Measurements from ENCODE around the gene FRMD3.

Gene FRMD3

GRCh38 chr9:83554278-83554677 lies 16.1 kb upstream of the FRMD3 start:
- Histone ChIP-seq H3K27me3 (ENCODE audit: control insufficient read depth, insufficient read depth, low read length) (no peaks in the 10 kb centered on the region), H3K9me3 (ENCODE audit: control insufficient read depth, low read length) (no peaks in the 10 kb centered on the region), H3K9ac (ENCODE audit: low read length) (no peak overlapping the region), H3K4me3 (ENCODE audit: low read length) (no peak overlapping the region), H3K4me1 (ENCODE audit: control insufficient read depth, insufficient read depth, low read length) (no peaks in the 10 kb centered on the region), H3K36me3 (ENCODE audit: control insufficient read depth, insufficient read depth, low read length) (no peaks in the 10 kb centered on the region)

GRCh38 chr9:83544002-83544698 lies 5.9 kb upstream of the FRMD3 start:
- Histone ChIP-seq H3K4me1 (ENCODE audit: control insufficient read depth, insufficient read depth, low read length) (peaks cover under 1% of the 10 kb centered on the region), H3K9ac (ENCODE audit: low read length) (no peak overlapping the region), H3K27me3 (ENCODE audit: control insufficient read depth, insufficient read depth, low read length) (peaks cover 13% of the 10 kb centered on the region), H3K36me3 (ENCODE audit: control insufficient read depth, insufficient read depth, low read length) (no peaks in the 10 kb centered on the region), H3K9me3 (ENCODE audit: control insufficient read depth, low read length) (no peaks in the 10 kb centered on the region), H3K4me3 (ENCODE audit: low read length) (no peak overlapping the region)

GRCh38 chr9:83538890-83539238 lies 663 bp upstream of the FRMD3 start:
- Histone ChIP-seq H3K9ac (ENCODE audit: low read length) (peak overlapping the region; percentile 26), H3K9me3 (ENCODE audit: control insufficient read depth, low read length) (no peaks in the 10 kb centered on the region), H3K4me1 (ENCODE audit: control insufficient read depth, insufficient read depth, low read length) (peaks cover 6% of the 10 kb centered on the region), H3K4me3 (ENCODE audit: low read length) (peak overlapping the region; percentile 34), H3K27me3 (ENCODE audit: control insufficient read depth, insufficient read depth, low read length) (peaks cover 30% of the 10 kb centered on the region), H3K36me3 (ENCODE audit: control insufficient read depth, insufficient read depth, low read length) (no peaks in the 10 kb centered on the region)

- H3K36me3 ChIP-seq (ENCODE audit: control insufficient read depth, insufficient read depth, low read length), result no peaks in the 10 kb centered on the region
Measured at GRCh38 chr9:83537331-83538171, 650 bp downstream of the FRMD3 start.

GRCh38 chr9:83536332-83536731 lies 1.9 kb downstream of the FRMD3 start:
- H3K4me3 ChIP-seq (ENCODE audit: low read length), result no peak overlapping the region

More at GRCh38 chr9:83537331-83538171, 650 bp downstream of the FRMD3 start:
- Histone ChIP-seq H3K27me3 (ENCODE audit: control insufficient read depth, insufficient read depth, low read length) (peaks cover 30% of the 10 kb centered on the region), H3K9ac (ENCODE audit: low read length) (peak overlapping the region; percentile 26), H3K9me3 (ENCODE audit: control insufficient read depth, low read length) (no peaks in the 10 kb centered on the region), H3K4me3 (ENCODE audit: low read length) (peak overlapping the region; percentile 34), H3K4me1 (ENCODE audit: control insufficient read depth, insufficient read depth, low read length) (peaks cover 6% of the 10 kb centered on the region)

GRCh38 chr9:83535736-83536135 lies 2.5 kb downstream of the FRMD3 start:
- H3K9me3 ChIP-seq (ENCODE audit: control insufficient read depth, low read length), result no peaks in the 10 kb centered on the region
- peaks cover 26% of the 10 kb centered on the region for H3K27me3 ChIP-seq (ENCODE audit: control insufficient read depth, insufficient read depth, low read length)
- H3K4me3 ChIP-seq (ENCODE audit: low read length), result no peak overlapping the region
- H3K4me1 ChIP-seq (ENCODE audit: control insufficient read depth, insufficient read depth, low read length), result peaks cover 6% of the 10 kb centered on the region
- H3K9ac ChIP-seq (ENCODE audit: low read length), result no peak overlapping the region
- no peaks in the 10 kb centered on the region for H3K36me3 ChIP-seq (ENCODE audit: control insufficient read depth, insufficient read depth, low read length)

More at GRCh38 chr9:83536332-83536731, 1.9 kb downstream of the FRMD3 start:
- Histone ChIP-seq H3K9me3 (ENCODE audit: control insufficient read depth, low read length) (no peaks in the 10 kb centered on the region), H3K36me3 (ENCODE audit: control insufficient read depth, insufficient read depth, low read length) (no peaks in the 10 kb centered on the region), H3K9ac (ENCODE audit: low read length) (no peak overlapping the region), H3K4me1 (ENCODE audit: control insufficient read depth, insufficient read depth, low read length) (peaks cover 6% of the 10 kb centered on the region), H3K27me3 (ENCODE audit: control insufficient read depth, insufficient read depth, low read length) (peaks cover 27% of the 10 kb centered on the region)

- no peak overlapping the region for H3K9ac ChIP-seq (ENCODE audit: low read length)
- H3K4me1 ChIP-seq (ENCODE audit: control insufficient read depth, insufficient read depth, low read length), result no peaks in the 10 kb centered on the region
- H3K9me3 ChIP-seq (ENCODE audit: control insufficient read depth, low read length), result no peaks in the 10 kb centered on the region
- no peaks in the 10 kb centered on the region for H3K36me3 ChIP-seq (ENCODE audit: control insufficient read depth, insufficient read depth, low read length)
- peaks cover 14% of the 10 kb centered on the region for H3K27me3 ChIP-seq (ENCODE audit: control insufficient read depth, insufficient read depth, low read length)
- H3K4me3 ChIP-seq (ENCODE audit: low read length), result no peak overlapping the region
Measured at GRCh38 chr9:83533296-83533695, 4.9 kb downstream of the FRMD3 start.

- Histone ChIP-seq H3K4me3 (ENCODE audit: low read length) (no peak overlapping the region), H3K36me3 (ENCODE audit: control insufficient read depth, insufficient read depth, low read length) (no peaks in the 10 kb centered on the region), H3K9ac (ENCODE audit: low read length) (no peak overlapping the region), H3K9me3 (ENCODE audit: control insufficient read depth, low read length) (no peaks in the 10 kb centered on the region), H3K27me3 (ENCODE audit: control insufficient read depth, insufficient read depth, low read length) (no peaks in the 10 kb centered on the region), H3K4me1 (ENCODE audit: control insufficient read depth, insufficient read depth, low read length) (no peaks in the 10 kb centered on the region)
Measured at GRCh38 chr9:83526901-83527300, 11.3 kb downstream of the FRMD3 start.

GRCh38 chr9:83526211-83526610 lies 12.0 kb downstream of the FRMD3 start:
- Histone ChIP-seq H3K4me1 (ENCODE audit: control insufficient read depth, insufficient read depth, low read length) (no peaks in the 10 kb centered on the region), H3K36me3 (ENCODE audit: control insufficient read depth, insufficient read depth, low read length) (no peaks in the 10 kb centered on the region), H3K9me3 (ENCODE audit: control insufficient read depth, low read length) (no peaks in the 10 kb centered on the region), H3K27me3 (ENCODE audit: control insufficient read depth, insufficient read depth, low read length) (no peaks in the 10 kb centered on the region), H3K9ac (ENCODE audit: low read length) (no peak overlapping the region), H3K4me3 (ENCODE audit: low read length) (no peak overlapping the region)

- H3K36me3 ChIP-seq (ENCODE audit: control insufficient read depth, insufficient read depth, low read length), result no peaks in the 10 kb centered on the region
Measured at GRCh38 chr9:83523684-83524083, 14.5 kb downstream of the FRMD3 start.

GRCh38 chr9:83521411-83521810 lies 16.8 kb downstream of the FRMD3 start:
- Histone ChIP-seq H3K4me3 (ENCODE audit: low read length) (no peak overlapping the region), H3K9ac (ENCODE audit: low read length) (no peak overlapping the region), H3K4me1 (ENCODE audit: control insufficient read depth, insufficient read depth, low read length) (no peaks in the 10 kb centered on the region), H3K9me3 (ENCODE audit: control insufficient read depth, low read length) (no peaks in the 10 kb centered on the region), H3K36me3 (ENCODE audit: control insufficient read depth, insufficient read depth, low read length) (no peaks in the 10 kb centered on the region), H3K27me3 (ENCODE audit: control insufficient read depth, insufficient read depth, low read length) (no peaks in the 10 kb centered on the region)

More at GRCh38 chr9:83523684-83524083, 14.5 kb downstream of the FRMD3 start:
- Histone ChIP-seq H3K4me3 (ENCODE audit: low read length) (no peak overlapping the region), H3K9ac (ENCODE audit: low read length) (no peak overlapping the region), H3K4me1 (ENCODE audit: control insufficient read depth, insufficient read depth, low read length) (no peaks in the 10 kb centered on the region), H3K9me3 (ENCODE audit: control insufficient read depth, low read length) (no peaks in the 10 kb centered on the region), H3K27me3 (ENCODE audit: control insufficient read depth, insufficient read depth, low read length) (no peaks in the 10 kb centered on the region)

GRCh38 chr9:83521011-83521410 lies 17.2 kb downstream of the FRMD3 start:
- no peaks in the 10 kb centered on the region for H3K36me3 ChIP-seq (ENCODE audit: control insufficient read depth, insufficient read depth, low read length)
- no peak overlapping the region for H3K9ac ChIP-seq (ENCODE audit: low read length)
- H3K9me3 ChIP-seq (ENCODE audit: control insufficient read depth, low read length), result no peaks in the 10 kb centered on the region
- no peak overlapping the region for H3K4me3 ChIP-seq (ENCODE audit: low read length)
- no peaks in the 10 kb centered on the region for H3K27me3 ChIP-seq (ENCODE audit: control insufficient read depth, insufficient read depth, low read length)
- no peaks in the 10 kb centered on the region for H3K4me1 ChIP-seq (ENCODE audit: control insufficient read depth, insufficient read depth, low read length)

Measured in mucosa of stomach (tissue), 1 donor.